ENCODE measurements around the gene CACNA2D3. TPM values are rescaled to one million over a fixed set of nuclear protein-coding genes. Genes with fewer than 3 reads are reported as not detected.

CACNA2D3 gene
- total RNA-seq, 1 donor from 2014 or later: not detected

- no peak for TF ChIP-seq CTCF (IDR thresholded peaks at IDR 0.05)
- H3K36me3 Mint-ChIP-seq (ENCODE audit: low read depth): no peaks in the 10 kb centered on the region
- no peaks in the 10 kb centered on the region for H3K4me1 Mint-ChIP-seq (ENCODE audit: low read depth)
- H3K27me3 Mint-ChIP-seq (ENCODE audit: low read depth): peaks cover 31% of the 10 kb centered on the region
- DNase-seq (ENCODE audit: low spot score): no peak
- no peaks in the 10 kb centered on the region for H3K9me3 Mint-ChIP-seq (ENCODE audit: low read depth)
- H3K4me3 Mint-ChIP-seq (ENCODE audit: unreplicated experiment): no peak overlapping the region
- H3K27ac Mint-ChIP-seq (ENCODE audit: unreplicated experiment): no peak overlapping the region
Observed at GRCh38 chr3:54131026-54131605, 8.8 kb downstream of the CACNA2D3 start.

DNA sequence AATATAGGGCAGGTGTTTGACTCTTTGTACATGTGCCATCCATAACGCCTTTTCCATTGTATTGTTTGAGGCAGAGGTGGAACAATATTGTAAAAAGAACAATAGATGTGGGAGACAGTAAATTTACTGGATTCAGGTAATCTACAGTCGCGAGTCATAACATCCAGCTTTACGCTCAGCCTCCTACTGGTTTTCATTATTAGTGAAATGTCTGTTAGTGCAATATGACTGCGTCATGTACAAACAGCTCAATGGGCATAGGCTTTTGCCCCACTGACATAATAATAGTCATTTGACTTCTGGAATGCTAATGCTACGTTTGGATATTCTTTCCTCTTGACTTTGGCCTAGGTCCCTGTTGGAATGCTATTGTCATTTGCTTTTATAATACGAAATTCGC, 9.5 kb downstream of the CACNA2D3 start:
- no peak overlapping the region for H3K4me3 Mint-ChIP-seq (ENCODE audit: unreplicated experiment)
- no peak overlapping the region for H3K27ac Mint-ChIP-seq (ENCODE audit: unreplicated experiment)
- no peaks in the 10 kb centered on the region for H3K9me3 Mint-ChIP-seq (ENCODE audit: low read depth)
- H3K36me3 Mint-ChIP-seq (ENCODE audit: low read depth): no peaks in the 10 kb centered on the region
- peaks cover 31% of the 10 kb centered on the region for H3K27me3 Mint-ChIP-seq (ENCODE audit: low read depth)
- H3K4me1 Mint-ChIP-seq (ENCODE audit: low read depth): no peaks in the 10 kb centered on the region
- TF ChIP-seq CTCF (IDR thresholded peaks at IDR 0.05): no peak
- DNase-seq (ENCODE audit: low spot score): no peak

GRCh38 chr3:54132685-54133084, 10.3 kb downstream of the CACNA2D3 start:
- Mint-ChIP-seq H3K4me1 (ENCODE audit: low read depth) (no peaks in the 10 kb centered on the region), H3K27me3 (ENCODE audit: low read depth) (peaks cover 32% of the 10 kb centered on the region), H3K27ac (ENCODE audit: unreplicated experiment) (no peak overlapping the region), H3K36me3 (ENCODE audit: low read depth) (no peaks in the 10 kb centered on the region), H3K4me3 (ENCODE audit: unreplicated experiment) (no peak overlapping the region), H3K9me3 (ENCODE audit: low read depth) (no peaks in the 10 kb centered on the region)
- DNase-seq (ENCODE audit: low spot score): no peak
- no peak for TF ChIP-seq CTCF (IDR thresholded peaks at IDR 0.05)

GRCh38 chr3:54133196-54133595, 10.8 kb downstream of the CACNA2D3 start:
- H3K36me3 Mint-ChIP-seq (ENCODE audit: low read depth): no peaks in the 10 kb centered on the region
- no peak overlapping the region for H3K27ac Mint-ChIP-seq (ENCODE audit: unreplicated experiment)
- no peak overlapping the region for H3K4me3 Mint-ChIP-seq (ENCODE audit: unreplicated experiment)
- TF ChIP-seq CTCF (IDR thresholded peaks at IDR 0.05): no peak
- no peaks in the 10 kb centered on the region for H3K4me1 Mint-ChIP-seq (ENCODE audit: low read depth)
- H3K9me3 Mint-ChIP-seq (ENCODE audit: low read depth): no peaks in the 10 kb centered on the region
- H3K27me3 Mint-ChIP-seq (ENCODE audit: low read depth): peaks cover 36% of the 10 kb centered on the region
- no peak for DNase-seq (ENCODE audit: low spot score)

DNA sequence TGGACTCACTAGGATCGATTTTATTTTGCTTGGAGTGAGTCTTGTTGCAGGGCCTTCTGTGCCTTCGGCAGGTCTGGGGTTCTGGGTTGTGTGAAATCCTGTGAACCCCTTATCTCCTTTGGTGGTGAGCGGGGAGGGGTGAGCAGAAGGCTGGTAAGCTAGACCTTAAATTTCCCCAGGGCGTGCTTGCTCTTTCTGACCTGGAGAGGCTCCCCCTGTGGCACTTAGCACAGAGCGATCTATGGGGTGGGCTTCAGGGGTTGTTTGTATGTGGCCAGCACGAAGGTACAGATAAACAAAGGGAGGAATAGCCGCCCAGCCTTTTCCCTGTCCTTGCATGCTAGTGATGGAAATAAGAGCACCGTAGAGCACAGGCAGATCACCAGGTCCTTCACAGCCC, 11.8 kb downstream of the CACNA2D3 start:
- Mint-ChIP-seq H3K4me3 (ENCODE audit: unreplicated experiment) (no peak overlapping the region), H3K27me3 (ENCODE audit: low read depth) (peaks cover 36% of the 10 kb centered on the region), H3K36me3 (ENCODE audit: low read depth) (no peaks in the 10 kb centered on the region), H3K27ac (ENCODE audit: unreplicated experiment) (no peak overlapping the region), H3K4me1 (ENCODE audit: low read depth) (no peaks in the 10 kb centered on the region), H3K9me3 (ENCODE audit: low read depth) (no peaks in the 10 kb centered on the region)
- no peak for DNase-seq (ENCODE audit: low spot score)
- no peak for TF ChIP-seq CTCF (IDR thresholded peaks at IDR 0.05)

All from chondrocyte (in vitro differentiated cells).